ENCODE data around the gene RFESD.

GRCh38 chr5:95654196-95654595, 7.6 kb downstream of the RFESD start:
- no peak for TF ChIP-seq YY1 (IDR thresholded peaks at IDR 0.05; ENCODE audit: insufficient read depth, insufficient replicate concordance, low read depth, low read length)
- TF ChIP-seq USF2 (IDR thresholded peaks at IDR 0.05; ENCODE audit: low read depth, low read length): no peak
- no peak for TF ChIP-seq USF2 (CRISPR knock-in tag; IDR thresholded peaks at IDR 0.05; ENCODE audit: borderline replicate concordance)
- no peak for TF ChIP-seq EZH2 (conservative IDR thresholded peaks at IDR 0.05; ENCODE audit: low read depth, low read length)
- no peak for TF ChIP-seq ZNF883 (CRISPR knock-in tag; IDR thresholded peaks at IDR 0.05; ENCODE audit: not compliant biosample characterization)
- TF ChIP-seq MEIS1 (CRISPR knock-in tag; IDR thresholded peaks at IDR 0.05; ENCODE audit: borderline replicate concordance): no peak
- TF ChIP-seq ZBTB4 (CRISPR knock-in tag; IDR thresholded peaks at IDR 0.05; ENCODE audit: borderline replicate concordance): no peak
- no peak for TF ChIP-seq HNF4G (IDR thresholded peaks at IDR 0.05; ENCODE audit: borderline replicate concordance, low read depth, low read length)
- TF ChIP-seq HNF4G (CRISPR knock-in tag; IDR thresholded peaks at IDR 0.05; ENCODE audit: borderline replicate concordance, low read depth): no peak
- TF ChIP-seq ARHGAP35 (CRISPR knock-in tag; IDR thresholded peaks at IDR 0.05; ENCODE audit: borderline replicate concordance): no peak
- TF ChIP-seq NR2F1 (CRISPR knock-in tag; IDR thresholded peaks at IDR 0.05): no peak
- TF ChIP-seq HMG20A (CRISPR knock-in tag; IDR thresholded peaks at IDR 0.05; ENCODE audit: borderline replicate concordance): no peak
- TF ChIP-seq ZFP1 (CRISPR knock-in tag; IDR thresholded peaks at IDR 0.05): no peak
- TF ChIP-seq ELK4 (CRISPR knock-in tag; IDR thresholded peaks at IDR 0.05; ENCODE audit: borderline replicate concordance): no peak
